ENCODE results near the gene IFNA16.

DNA sequence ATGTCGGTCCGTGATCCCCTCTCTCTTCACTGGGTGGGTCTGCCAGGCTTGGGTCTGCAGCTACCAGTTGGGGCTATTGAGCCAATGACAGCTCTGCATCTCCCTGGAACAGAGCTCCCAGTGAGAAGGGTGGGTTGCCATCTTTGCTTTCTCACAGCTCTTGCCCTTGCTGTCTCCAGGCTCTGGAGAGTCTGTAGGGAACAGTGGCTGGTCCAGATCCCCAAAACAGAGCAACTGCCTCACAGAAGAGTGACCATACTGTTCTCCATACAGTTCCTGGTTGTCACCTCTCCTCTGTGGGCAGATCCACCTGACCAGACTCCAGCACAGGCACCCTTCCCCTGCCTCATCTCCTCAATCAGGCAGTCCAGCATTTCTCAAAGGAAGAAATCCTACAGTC is 16.1 kb upstream of the IFNA16 start:
- TF ChIP-seq, protein P1, sequence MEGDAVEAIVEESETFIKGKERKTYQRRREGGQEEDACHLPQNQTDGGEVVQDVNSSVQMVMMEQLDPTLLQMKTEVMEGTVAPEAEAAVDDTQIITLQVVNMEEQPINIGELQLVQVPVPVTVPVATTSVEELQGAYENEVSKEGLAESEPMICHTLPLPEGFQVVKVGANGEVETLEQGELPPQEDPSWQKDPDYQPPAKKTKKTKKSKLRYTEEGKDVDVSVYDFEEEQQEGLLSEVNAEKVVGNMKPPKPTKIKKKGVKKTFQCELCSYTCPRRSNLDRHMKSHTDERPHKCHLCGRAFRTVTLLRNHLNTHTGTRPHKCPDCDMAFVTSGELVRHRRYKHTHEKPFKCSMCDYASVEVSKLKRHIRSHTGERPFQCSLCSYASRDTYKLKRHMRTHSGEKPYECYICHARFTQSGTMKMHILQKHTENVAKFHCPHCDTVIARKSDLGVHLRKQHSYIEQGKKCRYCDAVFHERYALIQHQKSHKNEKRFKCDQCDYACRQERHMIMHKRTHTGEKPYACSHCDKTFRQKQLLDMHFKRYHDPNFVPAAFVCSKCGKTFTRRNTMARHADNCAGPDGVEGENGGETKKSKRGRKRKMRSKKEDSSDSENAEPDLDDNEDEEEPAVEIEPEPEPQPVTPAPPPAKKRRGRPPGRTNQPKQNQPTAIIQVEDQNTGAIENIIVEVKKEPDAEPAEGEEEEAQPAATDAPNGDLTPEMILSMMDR (conservative IDR thresholded peaks at IDR 0.05), result no peak
- no peak for TF ChIP-seq EZH2 (IDR thresholded peaks at IDR 0.05; ENCODE audit: low read depth)
